Vagina (tissue), 2 donors: Measurements from ENCODE around the gene PWWP2B.
A peak's percentile ranks its signal among the peaks of the same experiment; 100 is the strongest.

Experiments
- CTCF ChIP-seq, 3 experiments: fragments of 450-650 bp in 2 of 3; fragments of 200-600 bp in 1 of 3; sonication (generic) in 1 of 3; IDR thresholded peaks; one replicate each; pipeline ENCODE4 v1.5.1; 2017 to 2019; ENCODE audit warnings: antibody characterized with exemption in 3 of 3, mild to moderate bottlenecking in 2 of 3, moderate library complexity in 2 of 3
- POLR2A ChIP-seq, 2 donors: fragments of 450-650 bp; IDR thresholded peaks; one replicate each; pipeline ENCODE4 v1.6.1; 2017; ENCODE audit warnings: antibody characterized with exemption in 2 of 2, mild to moderate bottlenecking in 2 of 2, moderate library complexity in 2 of 2
- POLR2AphosphoS5 ChIP-seq, 2 donors: sonication (generic); formaldehyde crosslinking; IDR thresholded peaks; one replicate each; pipeline ENCODE4 v1.9.0; 2017; ENCODE audit warnings: antibody characterized with exemption in 2 of 2, mild to moderate bottlenecking in 2 of 2, low read depth in 1 of 2; ENCODE audit not compliant: insufficient read depth in 1 of 2

DNA sequence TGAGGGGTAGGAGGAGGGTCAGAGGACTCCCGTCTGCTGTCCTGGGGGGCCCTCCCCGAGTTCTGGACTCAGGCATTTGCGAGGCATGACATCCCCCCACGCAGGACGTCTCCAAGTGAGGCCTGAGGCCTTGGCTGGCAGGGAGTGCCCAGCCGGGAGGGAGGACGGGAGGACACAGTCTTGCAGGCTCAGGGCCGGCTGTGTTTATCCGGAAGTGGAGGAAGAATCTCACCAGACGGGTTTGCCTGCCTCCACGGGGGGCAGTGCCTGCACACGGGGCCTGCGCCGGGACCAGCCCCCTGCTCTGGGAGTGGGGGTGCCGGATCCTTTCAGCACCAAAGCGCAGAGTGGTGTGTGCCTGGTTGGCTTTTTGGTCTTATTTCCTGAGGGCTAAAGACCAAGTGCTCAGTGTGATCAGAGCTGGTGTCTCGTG, 10.9 kb downstream of the PWWP2B start:
- no peak for TF ChIP-seq POLR2A (IDR thresholded peaks at IDR 0.05)
- TF ChIP-seq CTCF (IDR thresholded peaks at IDR 0.05): no peak
- TF ChIP-seq POLR2AphosphoS5 (IDR thresholded peaks at IDR 0.05; ENCODE audit: insufficient read depth in 1 of 2, low read depth in 1 of 2): peak; percentile 34 to 61
